ENCODE data around the gene ALPL. TPM values are rescaled to one million over a fixed set of nuclear protein-coding genes. Genes with fewer than 3 reads are reported as not detected.
A peak's percentile ranks its signal among the peaks of the same experiment; 100 is the strongest.

ALPL gene
- total and polyA plus RNA-seq, 9 of the 15 experiments (the other 6 are each of a cell fraction or from before 2014, with no cell fraction given), result 0.04 to 0.38 (median 0.18) TPM; not detected in 4

- ATAC-seq, result no peak
- Histone ChIP-seq H3K27ac (ENCODE audit: extremely low read depth, low read depth, low read length) (no peak overlapping the region), H3K4me3 (no peak overlapping the region), H2AFZ (ENCODE audit: low read depth, low read length) (peak overlapping the region; percentile 43), H3K27me3 (ENCODE audit: control insufficient read depth in 2 of 2, insufficient read depth in 2 of 2, low read length in 2 of 2) (peaks cover 14 to 31% of the 10 kb centered on the region in 2 experiments; a peak in 4 of 5 replicates), H4K20me1 (replicated peaks; ENCODE audit: control insufficient read depth, insufficient read depth, low read length) (no peaks in the 10 kb centered on the region), H3K4me2 (ENCODE audit: insufficient read depth, low read length) (peak overlapping the region; percentile 47; the same call in 1 of the 2 replicates), H3K9me1 (ENCODE audit: control insufficient read depth, insufficient read depth, low read length) (no peaks in the 10 kb centered on the region), H3K9ac (ENCODE audit: insufficient read depth in 1 of 2, low read depth in 2 of 2, low read length in 2 of 2) (0 out of 4 replicates have a peak overlapping the region, but pooled peaks of 1 of the 2 experiments have one; percentile 37), H3K36me3 (ENCODE audit: control insufficient read depth, insufficient read depth, low read length) (no peaks in the 10 kb centered on the region), H3K9me3 (replicated peaks; ENCODE audit: control insufficient read depth, insufficient read depth, low read depth, low read length) (peaks cover 4% of the 10 kb centered on the region), H3K79me2 (ENCODE audit: control insufficient read depth, insufficient read depth, low read length) (no peaks in the 10 kb centered on the region), H3K4me1 (replicated peaks in 1 of 2; ENCODE audit: control insufficient read depth in 2 of 2, insufficient read depth in 2 of 2, low read length in 2 of 2) (peaks cover 0 to 10% of the 10 kb centered on the region in 2 experiments; a peak in 3 of 5 replicates)
- intact Hi-C loops (cut with micrococcal nuclease) (no loop called here), in situ Hi-C loops (cut with MboI) (loop anchor here (5.0 kb wide), 1 partner anchor 67 kb away; no protein-coding TSS in a partner anchor)
- DNase-seq (ENCODE audit: extremely low read depth in 1 of 4, low spot score in 3 of 4), result no peak
- FAIRE-seq, result no peak
- WGBS (ENCODE audit: insufficient coverage, low coverage, missing lambda C conversion rate), result 38% methylated on average over 11 of the region's 11 CpGs
- BruUV-seq (replicated peaks), result no TSS peak
- ChIA-PET POLR2A (interaction anchor here (0.6 to 0.7 kb wide), 2 partner anchors 187 to 295 kb away, joined by 3 read pairs; no protein-coding TSS in a partner anchor), CTCF (ENCODE audit: low intra/inter-chr PET ratio) (no interaction called here)
- 0 out of 2 replicates have a peak, but pooled peaks have one; percentile 23 for TF ChIP-seq ZNF76 (CRISPR knock-in tag; IDR thresholded peaks at IDR 0.05; ENCODE audit: borderline replicate concordance)
- TF ChIP-seq ZNF696 (CRISPR knock-in tag; conservative IDR thresholded peaks at IDR 0.05), result no peak
- TF ChIP-seq HCFC1 (IDR thresholded peaks at IDR 0.05; ENCODE audit: low read depth, low read length), result no peak
- TF ChIP-seq ZKSCAN1 (IDR thresholded peaks at IDR 0.05; ENCODE audit: low read depth, low read length), result 0 out of 2 replicates have a peak, but pooled peaks have one; percentile 56
- TF ChIP-seq GATAD2B (IDR thresholded peaks at IDR 0.05; ENCODE audit: borderline replicate concordance), result no peak
- no peak for TF ChIP-seq ZBTB40 (IDR thresholded peaks at IDR 0.05)
- no peak for TF ChIP-seq ZBTB40 (CRISPR knock-in tag; IDR thresholded peaks at IDR 0.05)
- no peak for TF ChIP-seq OTX1 (CRISPR knock-in tag; IDR thresholded peaks at IDR 0.05)
- no peak for TF ChIP-seq NFIX (CRISPR knock-in tag; IDR thresholded peaks at IDR 0.05; ENCODE audit: low read depth)
- no peak for TF ChIP-seq ATF1 (CRISPR knock-in tag; IDR thresholded peaks at IDR 0.05)
- TF ChIP-seq ATF1 (tag; IDR thresholded peaks at IDR 0.05), result peak; percentile 25; the same call in 1 of the 2 replicates
- TF ChIP-seq RBFOX2 (IDR thresholded peaks at IDR 0.05; ENCODE audit: low read depth, low read length), result no peak
- no peak for TF ChIP-seq RCOR1 (IDR thresholded peaks at IDR 0.05; ENCODE audit: borderline replicate concordance in 1 of 2, low read depth in 2 of 2, low read length in 2 of 2)
Observed at GRCh38 chr1:21489146-21489545, 20.1 kb upstream of the ALPL start.
